GM18507 (cell line): ENCODE results near the gene IGFBP7.
"Not testable (repeated sequence)": the region's sequence is repeated elsewhere in the genome, so short reads cannot be mapped to it uniquely, and the experiment has no call there.

Experiments
- DNase-seq: peaks from one replicate; pipeline ENCODE4 v3.0.0; 2011; ENCODE audit warnings: low read depth; ENCODE audit not compliant: insufficient read length; ENCODE audit errors: extremely low spot score
- FAIRE-seq: peaks from 2 replicates; lab custom pipeline; 2011; peaks lifted over from hg19 to GRCh38; lab: Jason Lieb, UNC

The IGFBP7 gene

GRCh38 chr4:57078685-57079521 is 31.3 kb downstream of the IGFBP7 start:
- DNase-seq (no peak), FAIRE-seq (no peak)

DNA sequence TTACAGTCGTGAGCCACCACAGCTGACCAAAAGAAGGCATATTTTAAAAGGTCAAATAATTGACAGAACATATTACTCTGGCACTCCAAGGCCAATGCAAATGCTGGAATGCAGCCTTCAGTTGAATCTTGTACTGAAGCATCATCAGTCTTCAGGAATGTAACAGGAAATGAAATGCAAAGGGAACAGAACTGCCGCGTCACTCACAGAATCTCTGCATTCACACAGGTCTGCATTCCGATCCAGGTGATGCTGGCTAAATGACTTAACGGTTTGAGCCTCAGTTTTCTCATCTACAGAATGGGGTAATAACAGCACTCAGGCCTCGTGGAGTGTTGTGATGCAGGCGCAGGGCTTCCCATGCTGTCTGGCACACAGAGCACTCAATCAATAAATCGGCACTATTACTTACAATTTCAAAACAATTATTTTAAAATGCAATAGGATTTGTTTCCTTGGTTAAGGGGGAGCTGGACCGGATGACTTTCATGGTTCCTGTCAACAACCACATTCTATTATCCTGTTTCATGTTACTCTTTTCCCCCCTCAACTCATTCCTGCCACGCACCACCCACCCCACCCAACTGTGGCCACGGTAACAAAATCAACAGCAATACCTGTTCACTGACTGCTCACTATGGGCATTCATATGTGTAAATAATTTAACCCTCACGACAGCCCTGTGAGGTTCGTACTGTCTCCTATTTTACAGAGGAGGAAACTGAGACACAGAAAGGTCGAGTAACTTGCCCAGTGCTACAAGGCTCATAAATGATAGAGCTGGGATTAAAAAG is 32.4 kb downstream of the IGFBP7 start:
- FAIRE-seq (no peak), DNase-seq (no peak)

DNA sequence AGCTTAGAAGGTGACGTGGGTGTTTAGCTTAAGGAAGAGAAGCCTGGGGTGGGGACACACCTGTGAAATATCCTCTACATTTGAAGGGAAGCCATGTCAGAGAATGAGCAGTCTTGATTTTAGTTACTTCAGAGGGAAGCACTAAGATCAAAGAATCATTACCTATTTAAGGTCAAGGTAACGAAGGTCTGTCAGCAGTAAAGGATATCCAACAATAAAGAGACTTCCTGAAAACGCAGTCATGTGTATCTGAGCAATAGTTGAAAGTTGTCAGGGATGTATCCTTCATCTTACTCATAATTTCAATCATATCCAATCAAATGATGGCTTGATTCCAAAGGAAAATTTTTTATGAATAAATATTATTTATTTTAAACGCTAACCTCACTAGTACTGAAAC is 33.5 kb downstream of the IGFBP7 start:
- FAIRE-seq (no peak), DNase-seq (no peak)

DNA sequence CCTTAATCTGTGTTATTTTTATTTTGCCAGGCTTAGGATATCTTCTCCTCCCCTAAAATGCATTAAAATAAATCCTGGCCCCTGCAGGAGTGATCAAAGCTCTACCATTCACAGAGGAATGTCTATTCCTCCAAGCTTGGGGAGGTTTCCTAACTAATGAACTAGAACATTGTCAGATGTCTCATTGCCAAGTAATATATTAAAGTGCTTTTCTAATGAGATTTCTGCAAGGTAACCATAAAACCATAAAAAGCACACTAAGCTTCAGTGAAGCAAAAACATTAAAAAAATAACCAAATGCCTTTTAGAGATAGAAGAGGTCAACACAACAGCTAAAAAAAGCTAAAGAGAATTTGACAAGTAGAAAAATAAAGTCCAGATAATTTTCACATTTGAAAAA is 34.8 kb downstream of the IGFBP7 start:
- FAIRE-seq: no peak
- no peak for DNase-seq

DNA sequence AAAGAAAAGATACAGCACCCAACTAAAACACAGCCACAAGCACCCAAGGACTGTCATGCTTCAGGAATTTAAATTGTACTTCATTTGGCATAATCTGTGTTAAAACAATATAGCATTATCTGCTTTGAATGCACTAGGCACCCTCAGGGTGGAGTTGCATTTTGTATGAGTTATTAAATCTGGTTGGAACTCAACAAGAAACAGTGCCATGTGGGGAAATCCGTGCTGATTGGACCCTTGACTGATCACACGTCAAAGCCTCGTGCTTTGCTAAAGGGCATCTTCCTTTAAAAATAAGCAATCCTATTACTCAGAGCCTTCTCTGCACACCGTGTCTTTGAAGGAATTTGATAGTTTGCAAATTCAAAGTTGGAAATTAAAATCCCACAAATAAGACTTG is 35.4 kb downstream of the IGFBP7 start:
- no peak for DNase-seq
- FAIRE-seq: no peak

- no peak for FAIRE-seq
Observed at GRCh38 chr4:57073559-57073958, 36.6 kb downstream of the IGFBP7 start.

GRCh38 chr4:57071326-57071725 is 38.9 kb downstream of the IGFBP7 start:
- no peak for FAIRE-seq
- no peak for DNase-seq

More at GRCh38 chr4:57073559-57073958, 36.6 kb downstream of the IGFBP7 start:
- no peak for DNase-seq

DNA sequence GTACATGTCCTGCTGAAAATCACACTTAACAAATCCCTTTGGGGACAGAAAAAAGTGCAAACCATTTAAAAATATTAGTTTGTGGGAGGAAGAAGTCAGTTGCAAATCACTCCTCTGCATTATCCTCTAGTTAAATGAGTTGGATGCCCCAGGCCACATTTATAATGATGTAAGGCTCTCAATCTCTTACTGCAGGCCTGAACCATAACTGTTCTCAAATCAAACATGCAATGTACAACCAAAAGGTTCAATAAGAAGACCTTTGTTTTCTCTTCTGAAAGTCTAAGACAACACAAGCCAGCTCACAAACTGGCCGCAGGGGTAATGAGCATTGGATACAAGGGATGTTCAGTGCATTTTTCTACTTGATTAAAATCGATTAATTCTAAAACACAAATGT is 39.7 kb downstream of the IGFBP7 start:
- DNase-seq (no peak), FAIRE-seq (no peak)

DNA sequence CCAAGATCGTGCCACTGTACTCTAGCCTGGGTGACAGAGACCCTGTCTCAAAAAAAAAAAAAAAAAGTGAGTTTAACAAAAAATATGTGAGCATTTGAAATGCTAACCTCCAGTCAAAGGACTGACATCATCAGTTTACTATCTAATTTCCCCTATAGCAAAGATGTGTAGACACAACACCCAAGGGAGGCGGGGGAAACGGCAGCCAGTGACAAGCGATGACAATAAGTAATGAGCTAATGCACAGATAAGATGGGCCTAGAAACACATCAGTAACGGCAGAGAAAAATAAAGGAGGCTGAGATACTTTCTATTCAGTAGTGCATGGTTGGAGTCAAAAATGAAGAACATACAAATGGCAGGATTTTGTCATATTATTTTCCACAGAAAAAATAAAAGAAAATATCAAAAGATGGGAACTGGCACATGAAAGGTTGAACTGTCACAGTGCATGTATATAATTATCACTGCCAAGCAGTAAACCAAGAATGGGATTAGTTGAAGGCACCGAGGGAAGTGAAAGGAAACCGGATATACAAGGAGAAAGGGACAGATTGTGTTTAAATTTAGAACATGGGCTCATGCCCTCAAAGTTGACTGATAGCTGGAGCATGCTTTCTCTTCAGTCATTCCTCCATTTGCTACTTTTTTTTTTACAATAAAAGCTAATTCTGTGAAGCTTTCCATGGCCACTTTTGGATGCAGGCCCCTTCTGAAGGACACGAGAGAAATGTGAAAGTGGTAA is 41.8 kb downstream of the IGFBP7 start:
- no peak for FAIRE-seq

GRCh38 chr4:57065730-57066482 is 44.3 kb downstream of the IGFBP7 start:
- FAIRE-seq (no peak), DNase-seq (no peak)

More for the DNA sequence above, 41.8 kb downstream of the IGFBP7 start:
- DNase-seq: no peak

DNA sequence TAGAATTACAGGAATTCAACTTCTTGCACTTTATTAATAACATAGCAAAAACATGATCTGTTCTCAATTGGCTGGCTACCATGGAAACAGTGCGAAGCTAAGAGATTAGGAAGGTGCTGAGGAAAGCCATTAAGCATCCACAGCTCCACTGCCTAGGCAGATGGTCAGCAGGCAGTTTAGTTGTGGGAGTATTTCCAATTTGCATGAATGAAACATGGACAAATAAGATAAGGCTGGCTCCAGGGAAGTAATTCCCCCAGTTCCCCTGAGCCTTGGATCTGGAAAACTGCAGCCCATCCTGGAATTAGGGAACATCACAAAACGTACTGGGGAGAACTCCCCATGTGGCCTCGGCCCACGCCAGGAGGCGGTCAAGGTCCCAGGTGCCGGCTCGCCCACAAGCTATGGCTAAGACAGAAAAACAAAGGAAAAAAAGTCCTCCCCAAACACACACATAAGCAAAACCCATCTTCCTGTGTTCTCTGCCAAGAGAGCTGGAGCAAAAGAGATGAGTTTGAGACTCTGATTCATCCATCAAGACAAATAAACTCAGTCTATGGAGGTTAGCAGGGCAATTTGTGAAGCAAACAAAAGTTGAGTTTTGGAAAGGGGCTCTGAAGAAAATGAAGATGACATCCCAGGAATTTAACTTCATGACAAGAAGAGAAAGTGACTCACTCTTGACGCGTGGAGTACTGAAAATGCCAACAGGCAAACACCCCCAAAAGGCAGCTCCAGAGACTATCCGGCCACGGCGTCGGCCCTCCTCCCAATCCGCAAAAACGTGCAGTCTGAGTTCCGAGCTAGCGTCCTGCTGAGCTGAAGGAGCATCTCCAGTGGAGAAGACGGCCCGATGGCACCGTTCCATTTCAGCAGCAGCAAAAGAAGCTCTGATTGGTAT is 45.1 kb downstream of the IGFBP7 start:
- FAIRE-seq (no peak), DNase-seq (no peak)

DNA sequence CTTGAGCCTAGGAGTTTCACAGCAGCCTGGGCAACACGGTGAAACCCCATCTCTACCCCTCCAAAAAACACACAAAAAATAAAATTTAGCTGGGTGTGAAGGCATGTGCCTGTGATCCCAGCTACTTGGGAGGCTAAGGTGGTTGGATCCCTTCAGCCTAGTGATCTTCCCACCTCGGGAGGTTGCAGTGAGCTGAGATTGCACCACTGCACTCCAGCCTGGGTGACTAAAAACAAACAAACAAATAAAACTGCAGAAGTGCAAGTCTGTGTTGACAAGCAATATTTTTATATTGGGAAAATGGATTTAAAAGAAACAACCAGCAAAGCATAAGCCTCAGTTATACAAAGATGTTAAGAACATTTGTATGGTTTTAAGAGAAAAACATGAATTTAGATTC is 46.1 kb downstream of the IGFBP7 start:
- FAIRE-seq: no peak

DNA sequence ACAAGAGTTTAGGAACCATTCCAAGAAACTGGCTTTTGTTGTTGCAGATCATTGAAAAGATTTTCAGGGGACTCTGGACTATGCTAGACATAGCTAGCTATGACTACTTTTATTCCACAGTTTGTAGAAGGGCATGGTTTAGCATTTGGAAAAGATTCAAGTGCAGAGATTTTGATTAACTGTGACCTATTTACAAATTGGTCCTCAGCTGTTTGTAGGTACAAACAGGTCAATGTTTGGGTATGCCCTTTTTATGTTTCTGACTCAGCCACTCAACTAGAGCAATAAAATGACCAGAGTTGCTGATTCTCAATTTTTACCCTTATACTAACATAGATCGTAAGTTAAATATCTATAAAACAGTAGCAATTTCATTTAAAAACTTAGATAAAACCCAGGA is 46.7 kb downstream of the IGFBP7 start:
- FAIRE-seq: no peak
- DNase-seq: no peak

More for the DNA sequence above, 46.1 kb downstream of the IGFBP7 start:
- DNase-seq: no peak

DNA sequence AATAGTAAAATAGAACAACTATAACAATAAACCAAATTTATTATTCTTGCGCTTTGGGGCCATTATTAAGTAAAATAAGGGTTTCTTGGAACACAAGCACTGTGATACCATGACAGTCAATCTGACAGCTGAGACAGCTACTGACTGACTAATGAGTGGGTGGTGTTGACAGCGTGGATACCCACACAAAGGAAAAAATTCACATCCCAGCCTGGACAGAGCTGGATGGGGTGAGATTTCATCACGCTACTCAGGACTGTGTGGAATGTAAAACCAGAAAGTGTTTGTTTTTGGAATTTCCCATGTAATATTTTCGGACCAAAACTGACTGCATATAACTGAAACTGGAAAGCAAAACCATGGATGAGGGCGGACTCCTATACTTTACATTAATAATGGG is 48.8 kb downstream of the IGFBP7 start:
- FAIRE-seq (no peak), DNase-seq (no peak)

DNA sequence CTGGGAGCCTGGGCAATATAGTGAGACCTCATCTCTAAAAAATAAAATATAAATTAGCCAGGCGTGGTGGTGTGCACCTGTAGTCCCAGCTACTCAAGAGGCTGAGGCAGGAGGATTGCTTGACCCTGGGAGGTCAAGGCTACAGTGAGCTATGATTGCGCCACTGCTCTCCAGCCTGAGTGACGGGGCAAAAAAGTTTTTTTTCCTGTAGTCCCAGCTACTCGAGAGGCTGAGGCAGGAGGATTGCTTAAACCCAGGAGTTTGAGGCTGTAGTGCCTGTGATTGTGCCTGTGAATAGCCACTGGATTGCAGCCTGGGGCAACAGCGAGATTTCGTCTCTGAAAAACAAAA is 49.5 kb downstream of the IGFBP7 start:
- FAIRE-seq, DNase-seq: not testable (repeated sequence)

GRCh38 chr4:57059890-57060716 is 50.1 kb downstream of the IGFBP7 start:
- DNase-seq (no peak), FAIRE-seq (no peak)

DNA sequence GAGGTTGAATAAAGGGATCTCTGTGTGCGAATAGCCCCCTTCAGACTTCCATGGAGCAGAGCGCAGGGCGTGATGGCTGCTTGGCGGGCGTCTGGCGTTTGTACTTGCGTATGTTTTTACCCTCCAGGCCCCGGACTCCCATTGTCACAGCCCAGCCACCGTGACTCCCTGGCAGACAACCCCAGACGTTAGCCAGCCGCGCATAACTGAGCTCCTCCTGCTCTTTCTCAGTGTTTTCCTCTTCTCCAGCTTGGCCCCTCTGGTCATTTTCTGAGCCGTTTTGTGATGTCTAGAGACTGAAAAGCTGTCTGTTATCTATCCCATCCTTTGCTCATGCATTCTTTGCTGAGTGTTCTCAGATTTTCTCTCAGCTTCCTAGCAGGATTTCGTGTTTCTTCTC is 54.3 kb downstream of the IGFBP7 start:
- no peak for FAIRE-seq
- DNase-seq: no peak

- no peak for FAIRE-seq
- DNase-seq: no peak
Observed at GRCh38 chr4:57053508-57053907, 56.7 kb downstream of the IGFBP7 start.
